H1 (cell line): ENCODE data around the gene PPP1R10. TPM values are rescaled to one million over a fixed set of nuclear protein-coding genes. Genes with fewer than 3 reads are reported as not detected.

Source experiments
- POLR2AphosphoS5 ChIP-seq: IDR thresholded peaks from 2 replicates; pipeline ENCODE4 v1.6.1; 2011; ENCODE audit warnings: low read depth, low read length
- polyA plus RNA-seq, 7 experiments: library from polyadenylated mRNA; depleted of rRNA in 3 of 7; stranded (reverse) in 5 of 7; unstranded in 2 of 7; fragments of >200 nt in 5 of 7; fragments of 200-250 nt in 2 of 7; gene quantifications; 1 replicate in 5 of 7; 2 replicates in 1 of 7; 4 replicates in 1 of 7; pipeline versions ENCODE4 v1.2.1 to v1.2.3, GENCODE V29; 2011 to 2013; ENCODE audit warnings: missing spikeins in 2 of 7, mixed read lengths in 2 of 7
- total RNA-seq: library from RNA; stranded (reverse); fragmentation: NEBNext Ultra II Directional; extraction: Animal tissue kit (Norgen Biotek cat#: 25700); gene quantifications from 2 replicates; pipeline ENCODE4 v1.2.1, GENCODE V29; 2021

PPP1R10 gene
- total and polyA plus RNA-seq, 2 of the 8 experiments (the other 6 are each of a cell fraction or from before 2014, with no cell fraction given), result 23.9 to 89.1 TPM

DNA sequence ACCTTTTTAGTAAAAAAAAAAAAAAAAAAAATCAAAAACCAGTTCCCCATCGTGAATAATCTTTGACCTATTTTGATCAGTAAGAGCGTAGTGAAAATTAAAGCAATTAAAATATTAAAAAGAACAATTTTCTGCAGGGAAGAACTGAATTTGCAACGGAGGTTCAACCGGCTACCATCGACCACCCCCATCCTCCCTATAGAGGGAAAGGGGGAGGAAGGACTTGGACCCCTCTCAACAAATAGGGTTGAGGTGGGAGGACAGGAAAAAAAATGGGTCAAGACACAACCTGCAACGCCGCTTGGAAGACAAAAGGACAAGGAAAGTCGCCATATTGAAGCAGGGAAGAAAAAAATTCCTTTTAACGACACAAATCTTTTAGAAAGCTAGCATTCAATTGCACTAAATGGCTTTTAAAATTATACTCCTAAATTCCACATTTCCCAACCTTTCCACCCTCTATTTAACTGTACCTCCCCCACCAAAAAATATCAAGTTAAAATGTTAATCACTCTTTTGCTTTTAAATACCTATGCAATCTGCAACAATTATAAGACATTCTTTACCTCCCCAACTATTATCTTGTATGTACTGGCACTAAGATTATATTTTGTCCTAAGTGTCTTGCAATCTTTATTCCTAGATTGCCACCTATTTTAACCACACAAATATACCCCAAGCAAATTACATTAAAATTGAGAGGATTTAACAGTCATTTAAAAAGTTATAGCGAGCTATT lies 1.7 kb downstream of the PPP1R10 start (continued):
- peak; percentile 91 for TF ChIP-seq POLR2AphosphoS5
- TF ChIP-seq, all 59 proteins: peak for 9
